PFSK-1 (cell line): Measurements from ENCODE around the gene MCTP1.

Source experiments
- FOXP2 ChIP-seq: optimal IDR thresholded peaks from 2 replicates; pipeline ENCODE3; 2011; ENCODE audit warnings: borderline replicate concordance, control low read depth, inconsistent platforms; ENCODE audit not compliant: insufficient read depth; ENCODE audit errors: extremely low read length, extremely low read depth
- POLR2AphosphoS5 ChIP-seq: IDR thresholded peaks from 2 replicates; pipeline ENCODE4 v1.6.1; 2012; ENCODE audit warnings: low read depth, mild to moderate bottlenecking, control low read depth, low read length, moderate library complexity
- REST ChIP-seq, 2 experiments: IDR thresholded peaks; 2 replicates each; pipeline versions ENCODE4 v1.6.1 to v1.8.0; 2011 to 2012; ENCODE audit warnings: low read depth in 2 of 2, low read length in 2 of 2, control low read depth in 1 of 2, inconsistent platforms in 1 of 2, mild to moderate bottlenecking in 1 of 2, moderate library complexity in 1 of 2; ENCODE audit not compliant: insufficient read depth in 1 of 2
- SIN3A ChIP-seq: IDR thresholded peaks from 2 replicates; pipeline ENCODE4 v1.6.1; 2012; ENCODE audit warnings: mild to moderate bottlenecking, low read length, moderate library complexity, borderline replicate concordance; ENCODE audit not compliant: insufficient read depth
- TAF1 ChIP-seq: IDR thresholded peaks from 2 replicates; pipeline ENCODE4 v1.6.1; 2012; ENCODE audit warnings: low read length, control low read depth, borderline replicate concordance; ENCODE audit not compliant: insufficient read depth

The MCTP1 gene

DNA sequence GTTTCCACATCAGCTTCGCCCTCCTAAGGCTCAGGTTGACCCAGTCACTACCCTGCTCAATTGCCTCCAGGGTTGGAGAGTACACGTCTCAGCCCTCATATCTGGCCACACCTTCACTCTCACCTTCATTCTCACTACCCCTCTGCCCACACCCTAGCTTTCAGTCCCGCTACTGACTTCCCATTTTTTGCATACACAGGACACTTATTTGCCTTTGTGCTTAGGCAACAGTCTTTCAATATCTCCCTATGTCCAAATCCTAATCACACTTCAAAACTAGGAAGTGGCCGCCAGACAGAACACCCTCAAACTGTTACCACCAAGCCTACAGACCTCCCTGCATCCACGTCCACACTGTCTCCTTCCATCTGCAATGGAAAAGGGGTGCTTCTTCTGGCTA, 10.9 kb downstream of the MCTP1 start:
- no peak for TF ChIP-seq TAF1
- TF ChIP-seq FOXP2 = no peak
- TF ChIP-seq POLR2AphosphoS5 = no peak
- no peak for TF ChIP-seq SIN3A
- no peak for TF ChIP-seq REST (IDR thresholded peaks at IDR 0.05; ENCODE audit: insufficient read depth in 1 of 2, low read depth in 2 of 2, low read length in 2 of 2)

DNA sequence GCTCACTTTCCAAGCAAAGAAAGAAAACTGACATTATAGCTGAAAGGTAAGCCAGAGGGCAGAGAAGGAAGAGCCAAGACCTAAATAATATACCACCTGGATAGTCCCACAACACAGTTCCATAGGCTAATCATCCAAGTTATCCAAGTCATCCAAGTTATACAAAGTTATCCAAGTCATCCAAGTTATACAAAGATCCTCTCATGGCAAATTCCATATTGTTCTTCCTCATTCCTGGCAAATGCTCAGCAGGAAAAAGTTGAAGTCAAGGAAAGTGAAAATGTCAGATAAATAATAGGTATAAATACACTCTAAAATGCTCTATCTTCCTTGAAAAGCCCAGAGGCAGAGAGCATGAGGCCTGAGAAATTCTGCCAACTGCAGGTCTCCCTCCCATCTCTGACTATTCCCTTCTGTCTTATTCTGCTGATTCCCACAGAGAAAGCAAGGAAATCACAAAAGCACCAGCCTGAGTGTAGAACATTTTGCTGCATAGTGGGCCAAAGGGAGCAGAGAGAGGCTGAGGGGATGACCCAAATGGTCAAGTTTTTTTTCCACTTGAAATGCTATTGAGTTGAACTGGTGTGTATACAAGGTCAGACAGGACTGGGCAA, 12.5 kb downstream of the MCTP1 start:
- no peak for TF ChIP-seq POLR2AphosphoS5

- TF ChIP-seq TAF1 (no peak), FOXP2 (no peak), POLR2AphosphoS5 (no peak), REST (IDR thresholded peaks at IDR 0.05; ENCODE audit: insufficient read depth in 1 of 2, low read depth in 2 of 2, low read length in 2 of 2) (no peak), SIN3A (no peak)
These were observed 21.8 kb downstream of the MCTP1 start for GRCh38 chr5:95262933-95263660.

GRCh38 chr5:95261437-95262175, 23.3 kb downstream of the MCTP1 start:
- TF ChIP-seq SIN3A = no peak
- TF ChIP-seq POLR2AphosphoS5 = no peak
- no peak for TF ChIP-seq FOXP2
- no peak for TF ChIP-seq TAF1
- TF ChIP-seq REST (IDR thresholded peaks at IDR 0.05; ENCODE audit: insufficient read depth in 1 of 2, low read depth in 2 of 2, low read length in 2 of 2) = no peak

DNA sequence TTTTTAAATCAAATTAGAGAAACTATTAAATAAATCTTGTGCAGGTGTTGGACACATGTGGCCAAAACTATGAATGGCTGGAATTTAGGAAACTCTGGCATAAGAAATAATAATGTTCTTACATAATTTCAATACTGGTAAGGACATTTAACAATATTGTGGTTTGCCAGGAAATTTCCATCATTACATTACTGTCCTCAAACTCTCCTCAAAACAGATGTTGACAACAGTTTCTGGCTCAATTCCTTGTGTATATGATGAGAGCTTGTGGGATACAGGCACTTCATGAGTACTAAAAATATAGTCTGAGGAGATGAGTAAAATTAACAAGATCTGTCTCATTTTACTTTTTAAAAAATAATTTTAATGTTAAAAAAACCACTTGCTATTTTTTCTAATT, 27.9 kb downstream of the MCTP1 start:
- no peak for TF ChIP-seq FOXP2
- no peak for TF ChIP-seq REST (IDR thresholded peaks at IDR 0.05; ENCODE audit: insufficient read depth in 1 of 2, low read depth in 2 of 2, low read length in 2 of 2)
- TF ChIP-seq POLR2AphosphoS5 = no peak
- TF ChIP-seq SIN3A = no peak
- no peak for TF ChIP-seq TAF1
